Measurements from ENCODE around the gene ANLN.
"Not testable (repeated sequence)": the region's sequence is repeated elsewhere in the genome, so short reads cannot be mapped to it uniquely, and the experiment has no call there.

Gene ANLN, protein sequence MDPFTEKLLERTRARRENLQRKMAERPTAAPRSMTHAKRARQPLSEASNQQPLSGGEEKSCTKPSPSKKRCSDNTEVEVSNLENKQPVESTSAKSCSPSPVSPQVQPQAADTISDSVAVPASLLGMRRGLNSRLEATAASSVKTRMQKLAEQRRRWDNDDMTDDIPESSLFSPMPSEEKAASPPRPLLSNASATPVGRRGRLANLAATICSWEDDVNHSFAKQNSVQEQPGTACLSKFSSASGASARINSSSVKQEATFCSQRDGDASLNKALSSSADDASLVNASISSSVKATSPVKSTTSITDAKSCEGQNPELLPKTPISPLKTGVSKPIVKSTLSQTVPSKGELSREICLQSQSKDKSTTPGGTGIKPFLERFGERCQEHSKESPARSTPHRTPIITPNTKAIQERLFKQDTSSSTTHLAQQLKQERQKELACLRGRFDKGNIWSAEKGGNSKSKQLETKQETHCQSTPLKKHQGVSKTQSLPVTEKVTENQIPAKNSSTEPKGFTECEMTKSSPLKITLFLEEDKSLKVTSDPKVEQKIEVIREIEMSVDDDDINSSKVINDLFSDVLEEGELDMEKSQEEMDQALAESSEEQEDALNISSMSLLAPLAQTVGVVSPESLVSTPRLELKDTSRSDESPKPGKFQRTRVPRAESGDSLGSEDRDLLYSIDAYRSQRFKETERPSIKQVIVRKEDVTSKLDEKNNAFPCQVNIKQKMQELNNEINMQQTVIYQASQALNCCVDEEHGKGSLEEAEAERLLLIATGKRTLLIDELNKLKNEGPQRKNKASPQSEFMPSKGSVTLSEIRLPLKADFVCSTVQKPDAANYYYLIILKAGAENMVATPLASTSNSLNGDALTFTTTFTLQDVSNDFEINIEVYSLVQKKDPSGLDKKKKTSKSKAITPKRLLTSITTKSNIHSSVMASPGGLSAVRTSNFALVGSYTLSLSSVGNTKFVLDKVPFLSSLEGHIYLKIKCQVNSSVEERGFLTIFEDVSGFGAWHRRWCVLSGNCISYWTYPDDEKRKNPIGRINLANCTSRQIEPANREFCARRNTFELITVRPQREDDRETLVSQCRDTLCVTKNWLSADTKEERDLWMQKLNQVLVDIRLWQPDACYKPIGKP

DNA sequence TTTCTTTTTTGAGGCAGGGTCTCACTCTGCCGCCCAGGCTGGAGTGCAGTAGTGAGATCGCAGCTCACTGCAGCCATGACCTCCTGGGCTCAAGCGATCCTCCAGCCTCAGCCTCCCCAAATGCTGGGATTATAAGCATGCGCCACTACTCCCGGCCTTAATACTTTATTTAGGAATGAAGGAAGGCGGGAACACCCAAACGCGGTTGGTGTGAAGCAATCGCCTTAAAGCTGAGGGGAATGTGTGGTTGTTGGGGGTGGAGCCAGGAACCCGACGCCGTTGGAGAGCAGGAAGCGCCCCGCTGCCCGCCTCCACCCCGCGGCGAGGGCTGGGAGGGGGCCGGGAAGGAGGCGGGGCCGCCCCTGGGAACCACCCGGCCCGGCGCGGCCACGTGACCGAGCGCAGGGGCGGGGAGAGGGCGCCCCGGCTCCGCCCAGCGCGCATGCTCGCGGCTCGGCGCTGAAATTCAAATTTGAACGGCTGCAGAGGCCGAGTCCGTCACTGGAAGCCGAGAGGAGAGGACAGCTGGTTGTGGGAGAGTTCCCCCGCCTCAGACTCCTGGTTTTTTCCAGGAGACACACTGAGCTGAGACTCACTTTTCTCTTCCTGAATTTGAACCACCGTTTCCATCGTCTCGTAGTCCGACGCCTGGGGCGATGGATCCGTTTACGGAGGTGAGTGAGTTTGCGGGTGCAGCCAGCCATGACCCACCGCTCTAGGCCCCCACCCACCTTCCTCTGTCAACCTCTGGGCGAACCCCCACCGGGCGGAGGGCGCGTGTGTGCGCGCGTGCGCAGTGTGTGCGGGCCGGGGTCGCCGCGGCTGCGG is at the start of gene ANLN:
TSS of gene ANLN (plus strand) at position 492 of the 828 bp plus-strand sequence. CDS start at position 657, 165 bp downstream.
- peak; percentile 93 for DNase-seq

DNA sequence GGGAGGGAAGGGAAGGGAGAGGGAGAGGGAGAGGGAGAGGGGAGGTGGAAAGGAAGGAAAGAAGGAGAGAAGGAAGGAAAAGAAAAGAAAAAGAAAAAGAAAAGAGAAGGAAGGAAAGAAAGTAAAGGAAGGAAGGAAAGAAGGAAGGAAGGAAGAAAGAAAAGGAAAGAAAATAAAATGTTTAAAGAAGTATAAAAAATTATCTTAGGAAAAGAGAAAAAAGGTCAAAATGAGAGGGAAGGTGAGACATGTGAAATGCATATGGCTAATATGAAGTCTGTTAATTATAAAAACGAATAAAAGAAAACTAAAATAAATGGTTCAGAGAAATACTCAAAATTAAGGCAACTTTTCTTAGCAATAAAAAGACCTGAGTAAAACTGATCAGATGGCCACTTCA is 46.1 kb upstream of the ANLN start:
- no peak for DNase-seq

DNA sequence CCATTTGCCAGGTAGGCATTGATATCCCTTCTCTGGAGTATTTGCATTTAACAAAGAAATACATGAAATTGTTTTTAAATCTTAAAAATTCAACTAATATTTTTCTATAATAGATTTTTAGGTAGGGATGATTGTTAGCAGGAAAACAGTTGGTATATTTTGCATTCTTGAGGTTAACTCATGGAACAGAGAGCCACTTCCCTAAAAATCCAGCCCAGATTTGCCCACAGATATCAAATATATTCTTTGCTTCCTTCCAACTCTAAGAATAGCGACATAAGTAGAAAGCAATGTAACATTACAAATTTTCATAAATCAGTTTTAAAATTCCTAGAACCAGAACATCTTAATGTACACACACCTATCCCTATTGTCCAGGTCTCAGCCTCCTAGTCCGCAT is 45.0 kb upstream of the ANLN start:
- DNase-seq, result no peak

DNA sequence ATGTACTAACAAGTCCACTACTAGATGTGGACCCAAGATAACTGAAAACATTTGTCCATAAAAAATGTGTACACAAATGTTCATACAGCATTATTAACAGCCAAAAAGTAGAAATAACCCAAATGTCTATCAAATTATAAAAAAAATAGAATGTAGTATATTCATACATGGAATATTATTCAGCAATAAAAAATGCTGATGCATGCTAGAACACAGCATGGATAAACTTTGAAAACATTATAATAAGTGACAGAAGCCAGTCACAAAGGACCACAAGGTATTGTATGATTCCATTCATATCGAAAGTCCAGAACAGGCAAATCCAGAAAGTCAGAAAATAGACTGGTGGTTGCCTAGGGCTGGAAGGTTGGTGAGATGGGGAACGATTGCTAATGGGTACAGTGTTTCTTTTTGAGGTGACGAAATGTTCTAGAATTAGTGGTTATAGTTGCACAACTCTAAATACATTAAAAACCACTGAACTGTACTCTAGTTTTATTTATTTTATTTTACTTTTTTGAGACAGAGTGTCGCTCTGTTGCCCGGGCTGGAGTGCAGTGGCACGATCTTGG is 43.3 kb upstream of the ANLN start:
- no peak for DNase-seq

DNA sequence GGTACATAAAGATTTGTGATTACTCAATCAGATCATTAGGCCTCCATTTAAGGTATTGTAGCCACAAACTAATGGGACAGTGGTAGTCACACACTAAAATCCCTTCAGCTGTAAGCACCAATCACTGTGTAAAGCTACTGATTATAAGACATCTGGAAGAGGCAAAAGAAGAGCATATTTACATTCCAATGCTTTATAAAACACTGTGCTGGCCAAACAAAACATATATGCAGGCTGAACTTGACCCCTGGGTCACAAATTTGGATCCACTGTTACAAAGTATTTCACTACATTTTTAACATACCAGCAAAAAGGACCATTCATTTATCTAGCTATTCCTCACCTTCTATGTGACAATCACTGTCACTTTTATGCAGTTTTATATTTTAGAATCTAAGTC is 41.4 kb upstream of the ANLN start:
- no peak for DNase-seq

DNA sequence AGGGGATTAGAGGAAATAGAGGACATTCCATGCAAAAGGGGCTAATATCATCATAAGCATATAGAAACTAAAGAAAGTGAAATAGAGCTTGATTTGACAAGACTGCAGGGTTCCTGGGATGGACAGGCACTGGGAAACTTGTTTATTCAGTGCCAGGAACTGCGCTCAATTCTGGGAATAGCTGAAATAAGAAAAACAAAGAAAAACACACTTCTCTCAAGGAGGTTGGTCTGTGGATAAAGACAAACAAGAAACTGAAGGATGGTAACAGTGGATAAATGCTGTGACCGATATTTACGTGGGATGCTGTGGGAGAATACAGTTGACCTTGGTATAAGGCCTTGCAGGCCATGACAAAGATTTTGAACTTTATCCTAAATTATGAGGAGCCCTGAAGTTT is 40.9 kb upstream of the ANLN start:
- DNase-seq, result no peak

DNA sequence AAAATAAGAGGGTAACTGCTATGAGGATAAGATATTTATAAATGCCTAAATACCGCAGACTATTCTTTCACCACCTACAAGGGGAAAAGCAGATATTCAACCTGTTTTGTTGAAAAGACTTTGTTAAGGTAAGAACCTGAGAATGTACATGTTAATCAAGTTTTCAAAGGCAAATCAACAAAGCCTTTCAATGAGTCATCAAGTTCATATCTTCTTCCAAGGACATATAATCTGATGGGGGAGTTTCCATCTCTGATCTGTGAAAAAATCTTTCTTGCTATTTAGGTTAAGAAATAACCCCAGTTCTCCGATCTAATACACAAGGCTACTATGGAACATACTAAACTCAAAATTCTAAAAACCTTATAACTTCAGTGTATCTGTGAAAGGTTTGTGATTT is 40.0 kb upstream of the ANLN start:
- no peak for DNase-seq

DNA sequence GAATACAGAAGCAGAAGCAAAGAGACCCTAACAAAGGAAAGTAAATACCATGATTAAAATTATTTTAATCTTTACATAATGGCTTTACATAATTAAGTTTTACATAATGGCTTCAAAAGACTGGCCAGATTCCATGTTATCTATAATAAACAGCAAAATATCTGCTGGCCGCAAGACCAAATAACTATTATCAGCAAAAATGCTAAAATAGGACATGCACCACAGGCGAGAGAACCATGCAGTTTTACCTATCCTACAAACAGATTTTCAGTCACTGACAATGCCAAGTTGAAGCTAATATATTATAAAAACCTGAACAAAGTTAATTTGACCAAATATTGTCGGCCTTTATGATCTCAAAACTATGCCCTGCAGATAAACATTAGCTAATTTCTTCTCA is 34.2 kb upstream of the ANLN start:
- no peak for DNase-seq

DNA sequence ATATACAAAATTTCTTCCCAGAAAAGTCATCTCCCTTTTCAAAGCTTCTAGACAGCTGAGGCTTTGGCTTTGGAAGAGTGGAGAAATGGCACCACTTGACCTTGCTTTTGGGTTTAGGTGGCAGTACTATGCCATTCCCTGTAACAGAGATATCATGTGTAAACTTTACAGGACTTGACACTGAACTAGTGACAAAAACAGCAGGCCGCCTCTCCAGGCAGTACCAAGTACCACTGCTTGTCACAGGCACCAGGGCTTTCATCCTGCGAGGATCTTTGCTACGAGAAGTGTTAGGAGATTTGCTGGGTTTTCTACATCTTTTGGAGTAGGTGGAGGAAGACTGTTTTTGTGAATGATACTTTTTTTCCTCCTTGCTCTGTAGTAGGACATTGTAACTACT is 32.6 kb upstream of the ANLN start:
- no peak for DNase-seq

DNA sequence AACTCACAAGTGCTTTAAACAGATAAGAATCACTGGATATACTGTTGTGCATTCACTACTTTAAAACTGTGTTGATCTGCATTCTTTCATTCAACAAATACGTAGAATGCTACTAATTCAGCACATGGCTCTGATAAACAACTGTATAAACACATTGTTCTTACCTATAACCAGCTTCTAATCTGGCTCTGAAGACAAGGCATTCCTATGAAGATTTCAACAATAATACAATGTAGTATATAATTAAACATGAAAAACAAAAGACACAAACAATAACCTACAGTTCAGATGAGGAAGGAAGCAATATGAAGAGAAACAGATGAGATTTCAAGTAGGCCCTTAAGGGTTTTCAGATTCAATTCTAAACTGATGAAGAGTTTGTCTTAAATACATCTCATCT is 31.1 kb upstream of the ANLN start:
- no peak for DNase-seq

DNA sequence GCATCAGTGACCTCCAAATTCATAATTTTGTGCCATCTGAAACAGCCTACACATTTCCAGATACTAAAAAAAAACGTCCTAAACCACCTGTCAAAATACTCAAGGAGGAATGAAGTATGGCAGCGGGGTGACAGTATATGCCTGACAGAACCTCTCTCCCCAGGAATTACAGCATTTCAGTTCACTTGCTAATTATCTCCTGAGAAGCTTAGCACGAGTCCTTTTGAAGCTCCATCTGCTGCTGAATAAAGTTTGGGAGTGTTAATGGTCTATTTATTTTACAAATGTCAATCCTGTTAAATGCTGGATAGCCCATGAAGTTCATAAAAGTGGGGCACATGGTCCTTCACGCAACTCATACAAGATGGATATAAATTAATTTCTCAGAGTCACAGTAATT is 29.4 kb upstream of the ANLN start:
- DNase-seq, result no peak

DNA sequence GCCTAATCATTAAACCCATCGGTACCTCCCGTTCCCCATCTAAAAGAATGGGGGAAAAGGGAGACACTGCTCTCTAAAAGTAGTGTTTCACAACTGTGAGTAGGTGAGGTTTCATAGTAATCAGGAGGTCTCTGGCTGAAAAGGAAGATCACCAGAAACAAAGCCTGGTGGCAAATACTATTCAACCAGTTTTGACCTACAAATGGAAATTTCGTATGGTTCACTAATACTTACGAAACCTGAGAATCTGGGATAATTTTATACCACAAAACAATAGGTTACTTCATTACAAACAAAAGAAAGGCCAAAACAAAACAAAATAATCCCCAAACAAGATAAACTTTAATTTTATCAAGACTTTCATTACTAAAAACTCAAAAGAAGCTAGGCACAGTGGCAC is 28.4 kb upstream of the ANLN start:
- DNase-seq, result no peak

DNA sequence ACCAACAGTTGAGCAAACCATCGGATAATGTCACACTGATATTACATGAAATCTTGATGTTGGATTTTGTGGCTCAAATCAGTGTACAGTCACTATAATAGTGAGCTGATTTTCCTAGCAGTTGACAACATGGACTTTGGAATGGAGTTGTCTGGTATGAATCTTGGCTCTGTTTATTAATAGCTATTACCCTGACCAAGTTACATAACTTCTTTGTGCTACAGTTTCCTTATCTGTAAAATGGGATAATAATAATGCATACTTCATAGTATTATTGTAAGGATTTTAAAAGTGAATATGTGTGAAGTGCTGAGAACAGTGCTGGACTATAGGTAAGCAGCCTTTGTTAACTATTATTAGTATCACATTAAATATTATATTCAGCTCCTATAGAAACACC is 26.1 kb upstream of the ANLN start:
- DNase-seq, result no peak

DNA sequence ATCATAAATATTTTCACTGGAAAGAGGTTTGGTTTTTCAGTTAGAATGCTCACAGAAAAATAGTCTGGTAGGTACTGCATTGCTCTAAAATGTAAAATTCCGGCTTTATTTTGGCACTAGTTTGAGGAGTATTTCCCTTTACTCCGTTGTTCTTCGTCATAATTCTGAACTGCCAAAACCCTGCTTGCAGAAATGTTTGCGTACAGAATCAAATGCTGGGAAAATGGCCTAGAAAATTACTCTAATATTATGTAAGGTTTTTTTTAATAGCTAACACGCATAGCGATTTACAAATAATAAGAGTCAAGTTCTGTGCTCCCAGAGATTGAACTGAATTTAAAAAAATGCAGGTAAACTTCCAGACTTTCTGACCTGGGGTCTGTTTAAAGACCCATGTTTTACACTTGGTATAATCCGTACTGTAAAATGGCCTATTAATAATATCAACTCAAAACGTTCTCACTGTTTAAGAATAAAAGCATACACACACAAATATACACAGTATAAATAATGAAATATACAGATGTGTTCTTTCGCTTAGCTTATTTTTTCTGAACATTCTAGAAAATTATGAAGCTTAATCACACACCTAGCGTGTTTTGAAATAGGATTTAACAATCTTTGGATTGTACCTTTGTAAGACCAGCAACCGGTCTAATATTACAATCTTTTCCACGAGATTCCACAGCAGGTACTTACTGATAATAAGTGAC is 23.5 kb upstream of the ANLN start:
- DNase-seq, result no peak

DNA sequence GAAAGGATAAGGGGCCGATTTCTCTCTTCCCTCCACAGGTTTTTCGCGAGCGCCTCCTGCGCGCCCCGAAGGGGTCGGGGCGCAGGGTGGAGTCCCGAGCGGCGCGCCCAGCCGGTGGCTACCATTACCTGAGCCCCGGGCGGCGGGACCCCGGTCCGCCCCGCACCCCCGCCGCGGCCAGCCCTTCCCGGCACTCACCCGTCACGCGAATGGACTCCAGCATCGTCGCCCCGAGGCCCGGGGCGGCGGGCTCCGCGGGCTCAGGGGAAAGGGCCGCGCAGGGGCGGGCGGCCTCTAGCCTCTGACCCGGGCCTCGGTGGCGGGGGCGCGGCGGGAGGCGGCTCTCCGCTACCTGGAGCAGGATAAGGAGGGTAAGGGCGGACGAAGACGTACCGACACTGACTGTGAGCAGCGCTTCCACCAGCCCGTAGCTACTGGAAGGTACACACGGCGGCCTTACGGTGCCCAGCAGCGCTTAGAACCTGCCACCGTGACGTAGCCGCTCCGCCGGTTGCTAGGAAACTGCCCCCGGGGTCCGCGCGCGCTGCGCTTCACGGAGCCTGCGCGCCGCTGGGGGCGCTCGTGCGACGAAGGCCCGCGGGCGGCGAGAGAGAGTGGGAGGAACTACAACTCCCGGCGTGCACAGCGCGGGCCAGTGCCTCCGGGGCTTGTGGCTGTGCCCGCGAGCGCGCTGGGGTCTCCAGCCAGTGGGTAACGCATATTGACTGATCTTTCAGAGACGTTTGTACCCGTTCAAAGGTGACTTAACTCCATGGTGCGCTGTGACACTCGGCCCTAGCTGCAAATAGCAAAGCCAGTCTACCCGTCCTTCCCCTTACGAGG is 22.7 kb upstream of the ANLN start:
- peak; percentile 93 for DNase-seq

DNA sequence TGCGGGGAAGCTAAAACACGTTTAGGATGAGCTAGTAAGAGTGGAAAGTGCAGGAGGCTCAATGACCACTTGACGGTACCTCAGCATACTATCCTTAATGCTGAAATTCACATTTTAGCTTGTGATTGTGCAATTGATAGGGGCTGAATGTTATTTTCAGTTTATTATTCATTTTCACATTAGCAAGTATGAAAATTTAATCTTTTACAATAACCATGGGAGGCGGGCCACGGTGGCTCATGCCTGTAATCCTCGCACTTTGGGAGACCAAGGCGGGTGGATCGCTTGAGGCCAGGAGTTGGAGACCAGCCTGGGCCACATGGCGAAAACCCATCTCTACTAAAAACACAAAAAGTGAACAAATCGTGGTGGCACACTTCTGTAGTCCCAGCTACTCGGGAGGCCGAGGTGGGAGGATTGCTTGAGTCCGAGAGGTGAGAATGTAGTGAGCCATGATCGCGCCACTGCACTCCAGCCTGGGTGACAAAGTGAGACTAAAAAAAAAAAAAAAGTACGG is 22.0 kb upstream of the ANLN start:
- no peak for DNase-seq

DNA sequence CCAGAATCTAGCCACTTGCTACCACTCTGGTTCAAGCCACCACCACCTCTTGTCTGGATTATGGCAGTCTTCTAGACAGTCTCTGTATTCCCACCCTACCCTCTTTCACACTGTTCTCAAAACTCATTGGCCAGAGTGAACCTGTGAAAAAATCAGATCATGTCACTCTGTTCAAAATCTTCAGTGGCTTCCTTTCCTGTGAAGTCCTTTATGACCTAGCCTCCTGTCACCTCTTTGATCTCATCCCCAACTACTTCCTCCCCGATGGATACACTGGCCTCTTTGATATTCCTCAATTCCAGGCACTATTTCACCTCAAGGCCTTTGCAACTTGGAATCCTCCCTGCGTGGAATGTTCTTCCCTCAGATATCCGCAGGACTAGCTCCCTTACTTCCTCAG is 21.2 kb upstream of the ANLN start:
- DNase-seq, result no peak

DNA sequence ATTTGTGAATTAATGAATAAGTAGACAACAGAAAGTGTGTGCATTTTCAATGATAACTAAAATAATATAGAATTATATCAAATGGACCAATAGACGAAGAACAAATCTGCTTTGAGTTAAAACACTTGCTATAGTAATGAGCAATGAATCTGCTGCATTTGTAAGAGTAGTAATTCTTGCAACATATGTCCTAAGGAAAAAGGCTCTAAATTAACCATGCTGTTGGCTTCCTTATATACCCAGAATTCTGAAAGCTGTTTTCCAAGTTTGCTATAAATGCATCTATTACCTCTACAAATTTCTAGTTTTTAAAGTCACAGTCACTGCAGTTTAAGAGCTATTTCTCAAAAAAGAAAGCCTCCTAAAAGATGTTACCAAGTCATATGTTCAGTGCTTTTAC is 20.5 kb upstream of the ANLN start:
- DNase-seq, result no peak

DNA sequence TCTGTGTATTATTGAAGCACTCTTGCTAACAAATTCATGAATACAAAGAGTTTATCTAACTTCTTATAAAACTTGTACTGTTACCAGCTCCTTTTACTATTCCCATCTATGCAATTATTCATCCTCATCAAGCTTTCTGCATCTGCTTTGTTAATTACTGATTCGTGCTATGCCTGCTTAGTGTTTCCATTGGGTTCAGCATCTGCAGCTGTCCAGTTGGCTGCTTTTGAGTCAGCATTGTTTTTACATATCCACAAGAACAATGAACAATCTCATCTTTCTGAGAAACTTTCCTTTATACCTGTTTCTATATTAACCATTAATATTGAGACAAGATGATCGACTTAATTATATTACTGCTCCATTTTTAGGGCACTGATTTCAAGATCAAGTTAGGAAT is 19.6 kb upstream of the ANLN start:
- DNase-seq, result no peak

DNA sequence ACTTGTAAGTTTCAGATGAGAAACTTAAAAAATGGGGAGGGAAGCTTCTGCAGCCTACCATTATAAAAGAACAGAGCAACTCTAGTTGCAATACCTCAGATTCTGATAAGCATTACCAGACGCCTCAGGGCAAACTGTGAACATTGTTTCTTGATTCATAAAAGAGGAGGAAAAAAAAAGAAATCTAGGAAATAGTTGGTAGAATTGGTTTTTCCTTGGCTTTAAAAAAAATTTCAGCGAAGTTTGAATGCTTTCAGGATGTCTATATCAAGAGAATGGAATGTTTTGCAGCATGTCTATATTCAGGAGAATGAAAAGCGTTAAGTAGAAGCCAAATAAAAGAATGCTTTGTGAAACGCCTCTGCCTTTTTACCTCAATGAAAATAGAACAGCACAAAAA is 17.5 kb upstream of the ANLN start:
- no peak for DNase-seq

DNA sequence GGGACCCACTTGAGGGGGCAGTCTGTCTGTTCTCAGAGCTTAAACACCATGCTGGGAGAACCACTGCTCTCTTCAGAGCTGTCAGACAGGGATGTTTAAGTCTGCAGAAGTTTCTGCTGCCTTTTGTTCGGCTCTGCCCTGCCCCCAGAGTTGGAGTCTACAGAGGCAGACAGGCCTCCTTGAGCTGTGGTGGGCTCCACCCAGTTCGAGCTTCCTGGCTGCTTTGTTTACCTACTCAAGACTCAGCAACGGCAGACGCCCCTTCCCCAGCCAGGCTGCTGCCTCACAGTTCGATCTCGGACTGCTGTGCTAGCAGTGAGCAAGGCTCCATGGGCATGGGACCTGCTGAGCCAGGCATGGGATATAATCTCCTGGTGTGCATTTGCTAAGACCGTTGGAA is 11.1 kb upstream of the ANLN start:
- DNase-seq, result not testable (repeated sequence)
